KMS-11 (cell line): ENCODE results near the gene LMAN1L.

Experiments used
- H2AFZ ChIP-seq: fragments of 200-600 bp; sonication (generic); 2 replicates; pipeline ENCODE4 v1.6.1; 2016; ENCODE audit warnings: antibody characterized with exemption, mixed run types, low read depth
- H3K27ac ChIP-seq: fragments of 200-600 bp; sonication (generic); 2 replicates; pipeline ENCODE4 v1.6.1; 2016; ENCODE audit warnings: mild to moderate bottlenecking, mixed run types
- H3K27me3 ChIP-seq: fragments of 200-600 bp; sonication (generic); 2 replicates; pipeline ENCODE4 v1.6.1; 2017; ENCODE audit warnings: mild to moderate bottlenecking, low read depth, mixed run types, moderate library complexity; ENCODE audit not compliant: insufficient read depth
- H3K36me3 ChIP-seq: fragments of 200-600 bp; sonication (generic); 2 replicates; pipeline ENCODE4 v1.6.1; 2017; ENCODE audit warnings: mild to moderate bottlenecking, mixed run types; ENCODE audit not compliant: insufficient read depth
- H3K4me1 ChIP-seq: fragments of 200-600 bp; sonication (generic); 2 replicates; pipeline ENCODE4 v1.6.1; 2016; ENCODE audit warnings: mild to moderate bottlenecking, low read depth, mixed run types; ENCODE audit not compliant: poor library complexity, severe bottlenecking
- H3K4me2 ChIP-seq: fragments of 200-600 bp; sonication (generic); 2 replicates; pipeline ENCODE4 v1.7.0; 2016; ENCODE audit warnings: mild to moderate bottlenecking, mixed run types
- H3K4me3 ChIP-seq: fragments of 200-600 bp; sonication (generic); IDR thresholded peaks from 2 replicates; pipeline ENCODE4 v1.6.1; 2017; ENCODE audit warnings: low read depth, low read length, mixed read lengths; ENCODE audit not compliant: insufficient read depth
- H3K79me2 ChIP-seq: fragments of 200-600 bp; sonication (generic); 2 replicates; pipeline ENCODE4 v1.6.1; 2016; ENCODE audit warnings: low read depth, mixed run types; ENCODE audit not compliant: insufficient read depth
- H3K9ac ChIP-seq: fragments of 200-600 bp; sonication (generic); 2 replicates; pipeline ENCODE4 v1.6.1; 2016; ENCODE audit warnings: mild to moderate bottlenecking, mixed run types
- H4K20me1 ChIP-seq: fragments of 200-600 bp; sonication (generic); 2 replicates; pipeline ENCODE4 v1.6.1; 2016; ENCODE audit warnings: mild to moderate bottlenecking, mixed run types; ENCODE audit not compliant: insufficient read depth
- CTCF ChIP-seq: fragments of 200-600 bp; sonication (generic); conservative IDR thresholded peaks from 2 replicates; pipeline ENCODE4 v1.6.1; 2017; ENCODE audit warnings: low read depth, mild to moderate bottlenecking, antibody characterized with exemption, low read length, moderate library complexity, mixed read lengths

Gene LMAN1L

GRCh38 chr15:74869372-74869725 lies 56.7 kb downstream of the LMAN1L start:
- H3K4me2 ChIP-seq, result no peak overlapping the region

GRCh38 chr15:74869726-74870407 lies 57.2 kb downstream of the LMAN1L start:
- Histone ChIP-seq H3K79me2 (peaks cover 57% of the 10 kb centered on the region; the same call in 1 of the 2 replicates), H3K4me1 (peaks cover 23% of the 10 kb centered on the region), H3K27ac (no peak overlapping the region), H3K9ac (no peak overlapping the region), H3K4me2 (no peak overlapping the region; the same call in 1 of the 2 replicates), H3K27me3 (no peaks in the 10 kb centered on the region), H3K36me3 (no peaks in the 10 kb centered on the region; the same call in 1 of the 2 replicates), H2AFZ (no peak overlapping the region), H3K4me3 (no peak overlapping the region), H4K20me1 (no peaks in the 10 kb centered on the region)
- TF ChIP-seq CTCF, result no peak

More at GRCh38 chr15:74869372-74869725, 56.7 kb downstream of the LMAN1L start:
- Histone ChIP-seq H4K20me1 (no peaks in the 10 kb centered on the region), H3K27me3 (no peaks in the 10 kb centered on the region), H3K27ac (no peak overlapping the region), H3K4me3 (no peak overlapping the region), H3K79me2 (peaks cover 57% of the 10 kb centered on the region; the same call in 1 of the 2 replicates), H3K9ac (no peak overlapping the region), H2AFZ (no peak overlapping the region), H3K4me1 (peaks cover 23% of the 10 kb centered on the region), H3K36me3 (no peaks in the 10 kb centered on the region; the same call in 1 of the 2 replicates)
- no peak for TF ChIP-seq CTCF

GRCh38 chr15:74870436-74871215 lies 58.0 kb downstream of the LMAN1L start:
- no peaks in the 10 kb centered on the region for H3K27me3 ChIP-seq
- H3K79me2 ChIP-seq, result peaks cover 57% of the 10 kb centered on the region; the same call in 1 of the 2 replicates
- H3K4me2 ChIP-seq, result no peak overlapping the region; the same call in 1 of the 2 replicates
- H3K9ac ChIP-seq, result no peak overlapping the region
- H3K4me3 ChIP-seq, result no peak overlapping the region
- H3K27ac ChIP-seq, result no peak overlapping the region
- H2AFZ ChIP-seq, result no peak overlapping the region
- TF ChIP-seq CTCF, result no peak
- H3K36me3 ChIP-seq, result no peaks in the 10 kb centered on the region; the same call in 1 of the 2 replicates
- peaks cover 23% of the 10 kb centered on the region for H3K4me1 ChIP-seq
- H4K20me1 ChIP-seq, result no peaks in the 10 kb centered on the region

- TF ChIP-seq CTCF, result no peak
- peak overlapping the region; percentile 82 for H3K9ac ChIP-seq
- no peaks in the 10 kb centered on the region for H4K20me1 ChIP-seq
- peaks cover 23% of the 10 kb centered on the region for H3K4me1 ChIP-seq
- peak overlapping the region; percentile 94 for H3K4me2 ChIP-seq
- H3K4me3 ChIP-seq, result no peak overlapping the region
- peaks cover 49% of the 10 kb centered on the region; the same call in 1 of the 2 replicates for H3K79me2 ChIP-seq
- no peaks in the 10 kb centered on the region for H3K27me3 ChIP-seq
- H3K36me3 ChIP-seq, result no peaks in the 10 kb centered on the region; the same call in 1 of the 2 replicates
- peak overlapping the region; percentile 97; the same call in 1 of the 2 replicates for H2AFZ ChIP-seq
- H3K27ac ChIP-seq, result peak overlapping the region; percentile 61
Observed at GRCh38 chr15:74872702-74873035, 60.0 kb downstream of the LMAN1L start.
